Testis (tissue), 3 donors: ENCODE data around the gene CUBN. TPM values are rescaled to one million over a fixed set of nuclear protein-coding genes. Genes with fewer than 3 reads are reported as not detected.
A peak's percentile ranks its signal among the peaks of the same experiment; 100 is the strongest.
"Not testable (repeated sequence)": the region's sequence is repeated elsewhere in the genome, so short reads cannot be mapped to it uniquely, and the experiment has no call there.

Experiments
- DNase-seq: peaks from one replicate; pipeline ENCODE4 v3.0.0-alpha.2; 2019
- H3K27ac ChIP-seq, 2 donors: fragments of 200-600 bp; sonication (generic); one replicate each; pipeline ENCODE4 v1.5.1; 2019
- H3K27me3 ChIP-seq: fragments of 200-600 bp; sonication (generic); one replicate; pipeline ENCODE4 v1.5.1; 2019
- H3K36me3 ChIP-seq: fragments of 200-600 bp; sonication (generic); one replicate; pipeline ENCODE4 v1.5.1; 2017; ENCODE audit warnings: low read depth; ENCODE audit errors: missing control alignments
- H3K4me1 ChIP-seq: fragments of 200-600 bp; sonication (generic); one replicate; pipeline ENCODE4 v1.5.1; 2019
- H3K4me3 ChIP-seq, 2 donors: fragments of 200-600 bp; sonication (generic); one replicate each; pipeline ENCODE4 v1.5.1; 2017 to 2019
- H3K9me3 ChIP-seq: fragments of 200-600 bp; sonication (generic); one replicate; pipeline ENCODE4 v1.5.1; 2017
- POLR2A ChIP-seq: fragments of 450-650 bp; IDR thresholded peaks from one replicate; pipeline ENCODE4 v1.6.1; 2017; ENCODE audit warnings: antibody characterized with exemption, mild to moderate bottlenecking, moderate library complexity
- WGBS, 2 donors: methylation state at CpG; one replicate each; pipeline ENCODE4 v1.1.5; 2018; 5-methylcytosine and 5-hydroxymethylcytosine counted together
- intact Hi-C: fragments of 100-400 bp; cut with DNase I; formaldehyde crosslinking; loops from one replicate; pipeline ENCODE4 v1.15.1; 2023; ENCODE audit warnings: low total_unique reads
- polyA plus RNA-seq: library from polyadenylated mRNA; stranded (reverse); fragments of 350-450 nt; fragmentation: Illumina TruSeq; extraction: RNeasy Lipid Tissue Mini Kit (QIAGEN cat#74804); gene quantifications from one replicate; pipeline ENCODE4 v1.2.3, GENCODE V29; 2014; ENCODE audit warnings: low read depth, low replicate concordance; ENCODE audit not compliant: insufficient read depth
- total RNA-seq, 2 donors: library from RNA; depleted of rRNA; stranded (reverse); fragments of >200 nt; gene quantifications; one replicate each; pipeline ENCODE4 v1.2.3, GENCODE V29; 2016
- TF ChIP-seq, protein P1 (sequence below), 3 experiments: fragments of 450-650 bp in 2 of 3; fragments of 200-600 bp in 1 of 3; sonication (generic) in 1 of 3; IDR thresholded peaks; one replicate each; pipeline ENCODE4 v1.5.1; 2016 to 2019; ENCODE audit warnings: antibody characterized with exemption in 3 of 3, mild to moderate bottlenecking in 2 of 3, moderate library complexity in 1 of 3

The CUBN gene
- total and polyA plus RNA-seq, 3 donors from 2014 or later = 11.0 to 39.3 (median 19.2) TPM

- H3K4me1 ChIP-seq = no peaks in the 10 kb centered on the region
- WGBS, 2 donors = 53 to 62% methylated on average over 9 of the region's 9 CpGs
- H3K36me3 ChIP-seq = no peaks in the 10 kb centered on the region
- TF ChIP-seq POLR2A = no peak
- TF ChIP-seq, protein P1, sequence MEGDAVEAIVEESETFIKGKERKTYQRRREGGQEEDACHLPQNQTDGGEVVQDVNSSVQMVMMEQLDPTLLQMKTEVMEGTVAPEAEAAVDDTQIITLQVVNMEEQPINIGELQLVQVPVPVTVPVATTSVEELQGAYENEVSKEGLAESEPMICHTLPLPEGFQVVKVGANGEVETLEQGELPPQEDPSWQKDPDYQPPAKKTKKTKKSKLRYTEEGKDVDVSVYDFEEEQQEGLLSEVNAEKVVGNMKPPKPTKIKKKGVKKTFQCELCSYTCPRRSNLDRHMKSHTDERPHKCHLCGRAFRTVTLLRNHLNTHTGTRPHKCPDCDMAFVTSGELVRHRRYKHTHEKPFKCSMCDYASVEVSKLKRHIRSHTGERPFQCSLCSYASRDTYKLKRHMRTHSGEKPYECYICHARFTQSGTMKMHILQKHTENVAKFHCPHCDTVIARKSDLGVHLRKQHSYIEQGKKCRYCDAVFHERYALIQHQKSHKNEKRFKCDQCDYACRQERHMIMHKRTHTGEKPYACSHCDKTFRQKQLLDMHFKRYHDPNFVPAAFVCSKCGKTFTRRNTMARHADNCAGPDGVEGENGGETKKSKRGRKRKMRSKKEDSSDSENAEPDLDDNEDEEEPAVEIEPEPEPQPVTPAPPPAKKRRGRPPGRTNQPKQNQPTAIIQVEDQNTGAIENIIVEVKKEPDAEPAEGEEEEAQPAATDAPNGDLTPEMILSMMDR (IDR thresholded peaks at IDR 0.05) = no peak
- no peak overlapping the region for H3K4me3 ChIP-seq
- no peaks in the 10 kb centered on the region for H3K27me3 ChIP-seq
- no peak overlapping the region for H3K27ac ChIP-seq
- H3K9me3 ChIP-seq = no peaks in the 10 kb centered on the region
- no peak for DNase-seq
- intact Hi-C loops = no loop called here
Measured at GRCh38 chr10:16828701-16829175, 300.9 kb downstream of the CUBN start.

DNA sequence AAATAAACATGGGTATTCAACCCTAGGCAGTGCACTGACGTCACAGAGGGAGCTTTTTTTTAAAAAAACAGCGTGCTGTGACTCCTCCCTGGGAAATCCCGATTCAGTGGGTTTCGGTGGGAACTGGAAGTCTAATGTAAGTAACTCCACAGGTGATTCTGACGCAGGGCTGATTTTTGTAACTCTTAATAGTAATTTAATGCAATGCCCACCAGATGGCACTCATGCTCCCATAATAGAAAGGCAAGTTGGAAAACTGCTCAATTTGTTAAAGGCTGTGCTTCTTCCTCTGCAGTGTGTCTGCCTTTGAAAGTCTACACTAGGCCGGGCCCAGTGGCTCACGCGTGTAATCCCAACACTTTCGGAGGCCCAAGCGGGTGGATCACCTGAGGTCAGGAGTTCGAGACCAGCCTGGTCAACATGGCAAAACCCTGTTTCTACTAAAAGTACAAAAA is 301.5 kb downstream of the CUBN start:
- intact Hi-C loops = no loop called here
- peak; percentile 57 for DNase-seq

GRCh38 chr10:16827474-16827873 is 302.1 kb downstream of the CUBN start:
- H3K9me3 ChIP-seq, intact Hi-C loops, H3K27ac ChIP-seq, H3K4me3 ChIP-seq, H3K27me3 ChIP-seq, H3K4me1 ChIP-seq, H3K36me3 ChIP-seq, DNase-seq: not testable (repeated sequence)
- WGBS, 2 donors = 57 to 70% methylated on average over 8 of the region's 8 CpGs

More for the DNA sequence above, 301.5 kb downstream of the CUBN start:
- Histone ChIP-seq H3K36me3 (no peaks in the 10 kb centered on the region), H3K9me3 (no peaks in the 10 kb centered on the region), H3K27ac (no peak overlapping the region), H3K4me1 (no peaks in the 10 kb centered on the region), H3K4me3 (no peak overlapping the region), H3K27me3 (no peaks in the 10 kb centered on the region)
- no peak for TF ChIP-seq POLR2A
- TF ChIP-seq, protein P1 (IDR thresholded peaks at IDR 0.05) = peak; percentile 53 to 70 (median 58)
- WGBS, 2 donors = 16 to 24% methylated on average over 10 to 11 of the region's 11 CpGs

- Histone ChIP-seq H3K27me3 (no peaks in the 10 kb centered on the region), H3K27ac (no peak overlapping the region), H3K4me3 (no peak overlapping the region), H3K36me3 (no peaks in the 10 kb centered on the region), H3K9me3 (no peaks in the 10 kb centered on the region), H3K4me1 (peaks cover 5% of the 10 kb centered on the region)
- intact Hi-C loops = no loop called here
- DNase-seq = no peak
- 95 to 97% methylated on average over 4 of the region's 4 CpGs for WGBS, 2 donors
- TF ChIP-seq POLR2A = no peak
- TF ChIP-seq, protein P1 (IDR thresholded peaks at IDR 0.05) = no peak
Measured at GRCh38 chr10:16822726-16823360, 306.8 kb downstream of the CUBN start.

DNA sequence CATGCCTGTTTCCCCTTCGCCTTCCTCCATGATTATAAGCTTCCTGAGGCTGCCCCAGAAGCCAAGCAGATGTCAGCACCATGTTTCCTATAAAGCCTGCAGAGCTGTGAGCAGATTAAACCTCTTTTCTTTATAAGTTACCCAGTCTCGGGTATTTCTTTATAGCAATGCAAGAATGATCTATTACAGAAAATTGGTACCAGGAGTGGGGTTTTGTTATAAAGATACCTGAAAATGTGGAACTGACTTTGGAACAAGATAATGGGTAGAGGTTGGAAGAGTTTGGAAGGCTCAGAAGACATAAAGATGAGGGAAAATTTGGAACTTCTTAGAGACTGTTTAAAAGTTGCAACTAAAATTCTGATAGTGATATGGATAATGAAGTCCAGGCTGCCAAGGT is 307.6 kb downstream of the CUBN start:
- no peak overlapping the region for H3K27ac ChIP-seq
- intact Hi-C loops = no loop called here
- TF ChIP-seq POLR2A = no peak
- TF ChIP-seq, protein P1 (IDR thresholded peaks at IDR 0.05) = no peak
- DNase-seq = no peak
- H3K4me1 ChIP-seq = peaks cover 5% of the 10 kb centered on the region
- no peaks in the 10 kb centered on the region for H3K27me3 ChIP-seq
- H3K36me3 ChIP-seq = no peaks in the 10 kb centered on the region
- no peak overlapping the region for H3K4me3 ChIP-seq
- no peaks in the 10 kb centered on the region for H3K9me3 ChIP-seq
- WGBS, 2 donors = 87 to 92% methylated on average over 2 of the region's 2 CpGs
